ENCODE measurements around the gene POLR1F. TPM values are rescaled to one million over a fixed set of nuclear protein-coding genes. Genes with fewer than 3 reads are reported as not detected.

The POLR1F gene
- polyA plus RNA-seq, 1 donor (not counting 4 experiments of a cell fraction or from before 2014, with no cell fraction given): 22.4 TPM

DNA sequence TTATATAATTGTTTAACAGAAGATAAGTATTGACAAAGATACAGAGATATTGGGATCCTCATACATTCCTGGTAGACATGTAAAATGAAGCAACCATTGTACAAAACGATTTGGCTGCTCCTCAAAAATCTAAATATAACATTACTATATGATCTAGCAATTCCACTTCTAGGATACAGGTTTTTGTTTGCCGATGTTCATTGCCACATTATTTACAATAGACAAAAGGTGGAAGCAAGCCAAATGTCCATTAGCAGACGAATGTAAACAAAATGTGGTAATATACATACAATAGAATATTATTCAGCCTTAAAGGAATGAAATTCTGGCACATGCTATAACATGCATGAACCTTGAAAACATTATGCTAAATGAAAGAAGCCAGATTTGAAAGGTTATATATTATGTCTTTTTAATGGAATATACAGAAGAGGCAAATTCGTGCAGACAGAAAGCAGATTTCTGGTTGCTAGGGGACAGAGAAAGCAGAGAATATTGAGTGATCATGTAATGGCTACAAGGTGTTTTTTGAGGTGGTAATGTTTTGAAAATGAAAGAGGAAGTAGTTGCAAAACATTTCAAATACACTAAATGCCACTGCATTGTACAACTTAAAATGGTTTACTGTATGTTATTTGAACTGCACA, 44.9 kb downstream of the POLR1F start:
- Histone ChIP-seq H3K27ac (ENCODE audit: control insufficient read depth, insufficient read depth, low read length) (no peak overlapping the region), H4K20me1 (ENCODE audit: control insufficient read depth, extremely low read depth, insufficient read depth, low read length) (no peaks in the 10 kb centered on the region), H3K4me1 (ENCODE audit: control insufficient read depth, extremely low read depth, insufficient read depth, low read length) (no peaks in the 10 kb centered on the region), H3K4me3 (ENCODE audit: control insufficient read depth in 2 of 3, extremely low read depth in 1 of 3, insufficient read depth in 2 of 3, low read depth in 1 of 3, low read length in 3 of 3) (peak overlapping the region in 1 of 3 experiments; percentile 29), H2AFZ (ENCODE audit: control insufficient read depth, low read length) (peak overlapping the region; percentile 69), H3K4me2 (ENCODE audit: control insufficient read depth, extremely low read depth, insufficient read depth, low read depth, low read length) (peak overlapping the region; percentile 35), H3K9me3 (ENCODE audit: control insufficient read depth, low read depth, low read length) (no peaks in the 10 kb centered on the region), H3K36me3 (ENCODE audit: control insufficient read depth in 2 of 2, extremely low read depth in 1 of 2, insufficient read depth in 2 of 2, low read length in 2 of 2) (no peaks in the 10 kb centered on the region), H3K9me1 (ENCODE audit: control insufficient read depth, extremely low read depth, insufficient read depth, low read length) (no peaks in the 10 kb centered on the region), H3K9ac (ENCODE audit: control insufficient read depth, extremely low read depth, insufficient read depth, low read length) (no peak overlapping the region), H3K79me2 (ENCODE audit: control insufficient read depth, insufficient read depth, low read length) (no peaks in the 10 kb centered on the region), H3K27me3 (ENCODE audit: control insufficient read depth, extremely low read depth, insufficient read depth, low read length) (no peaks in the 10 kb centered on the region)
- no peak for DNase-seq (ENCODE audit: low read depth, low spot score)
- dilution Hi-C loops (cut with MboI; ENCODE audit: extremely low pct_ligation_motif_present, low sequenced_read_pairs): no loop called here
- TF ChIP-seq EZH2 (IDR thresholded peaks at IDR 0.05; ENCODE audit: low read length): no peak
- TF ChIP-seq, protein P1, sequence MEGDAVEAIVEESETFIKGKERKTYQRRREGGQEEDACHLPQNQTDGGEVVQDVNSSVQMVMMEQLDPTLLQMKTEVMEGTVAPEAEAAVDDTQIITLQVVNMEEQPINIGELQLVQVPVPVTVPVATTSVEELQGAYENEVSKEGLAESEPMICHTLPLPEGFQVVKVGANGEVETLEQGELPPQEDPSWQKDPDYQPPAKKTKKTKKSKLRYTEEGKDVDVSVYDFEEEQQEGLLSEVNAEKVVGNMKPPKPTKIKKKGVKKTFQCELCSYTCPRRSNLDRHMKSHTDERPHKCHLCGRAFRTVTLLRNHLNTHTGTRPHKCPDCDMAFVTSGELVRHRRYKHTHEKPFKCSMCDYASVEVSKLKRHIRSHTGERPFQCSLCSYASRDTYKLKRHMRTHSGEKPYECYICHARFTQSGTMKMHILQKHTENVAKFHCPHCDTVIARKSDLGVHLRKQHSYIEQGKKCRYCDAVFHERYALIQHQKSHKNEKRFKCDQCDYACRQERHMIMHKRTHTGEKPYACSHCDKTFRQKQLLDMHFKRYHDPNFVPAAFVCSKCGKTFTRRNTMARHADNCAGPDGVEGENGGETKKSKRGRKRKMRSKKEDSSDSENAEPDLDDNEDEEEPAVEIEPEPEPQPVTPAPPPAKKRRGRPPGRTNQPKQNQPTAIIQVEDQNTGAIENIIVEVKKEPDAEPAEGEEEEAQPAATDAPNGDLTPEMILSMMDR (optimal IDR thresholded peaks at IDR 0.05 in 1 of 3, IDR thresholded peaks at IDR 0.05 in 1 of 3, conservative IDR thresholded peaks at IDR 0.05 in 1 of 3; ENCODE audit: extremely low read depth in 1 of 3, insufficient read depth in 2 of 3, low read length in 3 of 3): no peak
- no peak for FAIRE-seq

DNA sequence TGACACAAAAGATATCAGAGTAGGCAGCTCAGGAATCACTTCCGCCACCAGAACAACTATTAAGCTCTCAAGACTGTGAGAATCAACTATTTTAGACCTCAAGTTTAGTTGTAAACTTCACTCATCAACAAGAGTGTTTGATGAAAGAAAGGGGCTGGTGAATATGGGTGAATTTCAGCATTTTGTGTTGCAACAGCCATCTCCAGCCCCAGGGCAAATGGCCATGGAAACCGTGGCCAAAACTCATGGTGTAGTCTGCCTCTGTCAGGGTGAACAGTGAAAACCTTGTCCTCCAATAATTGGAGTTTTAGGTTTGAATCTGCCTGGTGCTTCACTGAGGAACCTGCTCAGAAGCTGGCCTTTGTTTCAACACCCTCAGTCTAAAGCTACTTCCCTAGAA, 60.0 kb downstream of the POLR1F start:
- TF ChIP-seq, protein P1 (optimal IDR thresholded peaks at IDR 0.05 in 1 of 3, IDR thresholded peaks at IDR 0.05 in 1 of 3, conservative IDR thresholded peaks at IDR 0.05 in 1 of 3; ENCODE audit: extremely low read depth in 1 of 3, insufficient read depth in 2 of 3, low read length in 3 of 3): no peak
- TF ChIP-seq EZH2 (IDR thresholded peaks at IDR 0.05; ENCODE audit: low read length): no peak
- dilution Hi-C loops (cut with MboI; ENCODE audit: extremely low pct_ligation_motif_present, low sequenced_read_pairs): no loop called here
- H4K20me1 ChIP-seq (ENCODE audit: control insufficient read depth, extremely low read depth, insufficient read depth, low read length): no peaks in the 10 kb centered on the region
- H3K27me3 ChIP-seq (ENCODE audit: control insufficient read depth, extremely low read depth, insufficient read depth, low read length): no peaks in the 10 kb centered on the region
- no peaks in the 10 kb centered on the region for H3K9me1 ChIP-seq (ENCODE audit: control insufficient read depth, extremely low read depth, insufficient read depth, low read length)
- H3K4me1 ChIP-seq (ENCODE audit: control insufficient read depth, extremely low read depth, insufficient read depth, low read length): no peaks in the 10 kb centered on the region
- no peaks in the 10 kb centered on the region for H3K9me3 ChIP-seq (ENCODE audit: control insufficient read depth, low read depth, low read length)
- no peak overlapping the region for H2AFZ ChIP-seq (ENCODE audit: control insufficient read depth, low read length)
- no peaks in the 10 kb centered on the region for H3K36me3 ChIP-seq (ENCODE audit: control insufficient read depth in 2 of 2, extremely low read depth in 1 of 2, insufficient read depth in 2 of 2, low read length in 2 of 2)
- DNase-seq (ENCODE audit: low read depth, low spot score): no peak
- no peaks in the 10 kb centered on the region for H3K79me2 ChIP-seq (ENCODE audit: control insufficient read depth, insufficient read depth, low read length)
- FAIRE-seq: no peak
- H3K27ac ChIP-seq (ENCODE audit: control insufficient read depth, insufficient read depth, low read length): no peak overlapping the region
- no peak overlapping the region for H3K4me2 ChIP-seq (ENCODE audit: control insufficient read depth, extremely low read depth, insufficient read depth, low read depth, low read length)
- H3K4me3 ChIP-seq (ENCODE audit: control insufficient read depth in 2 of 3, extremely low read depth in 1 of 3, insufficient read depth in 2 of 3, low read depth in 1 of 3, low read length in 3 of 3): no peak overlapping the region
- H3K9ac ChIP-seq (ENCODE audit: control insufficient read depth, extremely low read depth, insufficient read depth, low read length): no peak overlapping the region

Small RNAs within 50 kb of the gene (small RNA-seq; reads per million reads assigned to genes)
- gene MIR3146 (ENCODE audit: insufficient read length in 3 of 3, low read depth in 3 of 3, low replicate concordance in 1 of 3): 0.07 to 1.0 (median 0.25) reads per million in 3 experiments

Other genes with a start within 250 kb of the POLR1F start
- not detected in 3 replicates for gene TMEM196, start 64.6 kb upstream of the POLR1F start, polyA plus RNA-seq

Data from keratinocyte (primary cell).